H9 (cell line): Measurements from ENCODE around the gene POLR2H. TPM values are rescaled to one million over a fixed set of nuclear protein-coding genes. Genes with fewer than 3 reads are reported as not detected.

Experiments used
- DNase-seq: peaks from one replicate; pipeline ENCODE4 v3.0.0-alpha.2; 2017
- H2AFZ ChIP-seq: one replicate; pipeline ENCODE4 v1.6.1; 2013; ENCODE audit warnings: mild to moderate bottlenecking, low read length, control low read depth, moderate library complexity
- H2AK5ac ChIP-seq: 2 replicates; pipeline ENCODE4 v1.6.1; 2013; ENCODE audit warnings: low read length, control low read depth, mixed read lengths; ENCODE audit not compliant: insufficient read length
- H2BK120ac ChIP-seq: one replicate; pipeline ENCODE4 v1.6.1; 2013; ENCODE audit warnings: low read depth, mild to moderate bottlenecking, low read length, control low read depth, inconsistent platforms; ENCODE audit not compliant: poor library complexity, severe bottlenecking
- H2BK12ac ChIP-seq: 2 replicates; pipeline ENCODE4 v1.6.1; 2013; ENCODE audit warnings: low read length, control low read depth, mixed read lengths, low read depth; ENCODE audit not compliant: insufficient read length
- H2BK15ac ChIP-seq: 2 replicates; pipeline ENCODE4 v1.6.1; 2013; ENCODE audit warnings: low read depth, low read length, control low read depth
- H2BK20ac ChIP-seq: one replicate; pipeline ENCODE4 v1.6.1; 2013; ENCODE audit warnings: low read depth, mild to moderate bottlenecking, low read length, control low read depth, inconsistent platforms; ENCODE audit not compliant: poor library complexity, severe bottlenecking
- H2BK5ac ChIP-seq: 2 replicates; pipeline ENCODE4 v1.6.1; 2013; ENCODE audit warnings: low read length, control low read depth, mixed read lengths; ENCODE audit not compliant: insufficient read length
- H3K14ac ChIP-seq: 2 replicates; pipeline ENCODE4 v1.6.1; 2013; ENCODE audit warnings: low read length, control low read depth; ENCODE audit not compliant: insufficient read depth
- H3K18ac ChIP-seq: 2 replicates; pipeline ENCODE4 v1.6.1; 2013; ENCODE audit warnings: low read depth, mild to moderate bottlenecking, mixed read lengths, low read length, control low read depth; ENCODE audit not compliant: insufficient read length
- H3K23ac ChIP-seq: 2 replicates; pipeline ENCODE4 v1.6.1; 2013; ENCODE audit warnings: low read length, control low read depth, mixed read lengths, low read depth; ENCODE audit not compliant: insufficient read length
- H3K23me2 ChIP-seq: 2 replicates; pipeline ENCODE4 v1.6.1; 2013; ENCODE audit warnings: low read depth, mild to moderate bottlenecking, mixed read lengths, low read length, control low read depth; ENCODE audit not compliant: insufficient read length, poor library complexity, severe bottlenecking
- H3K27ac ChIP-seq: 2 replicates; pipeline ENCODE4 v1.5.1; 2013; ENCODE audit warnings: low read length, control low read depth, mixed read lengths, low read depth; ENCODE audit not compliant: insufficient read length
- H3K27me3 ChIP-seq: 2 replicates; pipeline ENCODE4 v1.6.1; 2013; ENCODE audit warnings: low read length, control low read depth, inconsistent platforms; ENCODE audit not compliant: insufficient read depth
- H3K4ac ChIP-seq: 2 replicates; pipeline ENCODE4 v1.6.1; 2013; ENCODE audit warnings: low read depth, mild to moderate bottlenecking, control low read depth, inconsistent platforms, low read length, moderate library complexity
- H3K4me1 ChIP-seq: 2 replicates; pipeline ENCODE4 v1.6.1; 2013; ENCODE audit warnings: low read length, control low read depth, inconsistent platforms; ENCODE audit not compliant: insufficient read depth
- H3K4me2 ChIP-seq: 2 replicates; pipeline ENCODE4 v1.6.1; 2013; ENCODE audit warnings: low read length, control low read depth, mixed read lengths; ENCODE audit not compliant: insufficient read length, insufficient read depth
- H3K56ac ChIP-seq: 2 replicates; pipeline ENCODE4 v1.6.1; 2013; ENCODE audit warnings: low read depth, mild to moderate bottlenecking, mixed read lengths, low read length, control low read depth; ENCODE audit not compliant: insufficient read length
- H3K79me1 ChIP-seq: 2 replicates; pipeline ENCODE4 v1.6.1; 2013; ENCODE audit warnings: low read depth, mild to moderate bottlenecking, moderate library complexity, low read length, control low read depth, inconsistent platforms; ENCODE audit not compliant: insufficient read depth, poor library complexity, severe bottlenecking
- H3K79me2 ChIP-seq: 2 replicates; pipeline ENCODE4 v1.6.1; 2013; ENCODE audit warnings: low read length, control low read depth, inconsistent platforms; ENCODE audit not compliant: insufficient read depth
- H3K9ac ChIP-seq: 2 replicates; pipeline ENCODE4 v1.6.1; 2013; ENCODE audit warnings: low read length, control low read depth, mixed read lengths; ENCODE audit not compliant: insufficient read length; ENCODE audit errors: extremely low read depth
- H3K9me3 ChIP-seq: one replicate; pipeline ENCODE4 v1.6.1; 2013; ENCODE audit warnings: low read depth, low read length, inconsistent platforms; ENCODE audit not compliant: control insufficient read depth
- H3T11ph ChIP-seq: one replicate; pipeline ENCODE4 v1.6.1; 2013; ENCODE audit warnings: mild to moderate bottlenecking, low read length, control low read depth, inconsistent platforms
- H4K20me1 ChIP-seq: one replicate; pipeline ENCODE4 v1.6.1; 2013; ENCODE audit not compliant: control insufficient read depth, insufficient read length, insufficient read depth
- H4K5ac ChIP-seq: 2 replicates; pipeline ENCODE4 v1.6.1; 2013; ENCODE audit warnings: low read depth, mild to moderate bottlenecking, mixed read lengths, low read length, control low read depth; ENCODE audit not compliant: insufficient read length
- H4K8ac ChIP-seq: replicated peaks from 2 replicates; pipeline ENCODE4 v1.6.1; 2013; ENCODE audit warnings: low read length, control low read depth, mixed read lengths, low read depth; ENCODE audit not compliant: insufficient read length
- H4K91ac ChIP-seq: 2 replicates; pipeline ENCODE4 v1.6.1; 2013; ENCODE audit warnings: low read depth, mild to moderate bottlenecking, moderate library complexity, mixed read lengths, low read length, control low read depth; ENCODE audit not compliant: insufficient read length
- H3K27ac Mint-ChIP-seq, 3 experiments: 2 replicates in 2 of 3; 3 replicates in 1 of 3; pipeline ENCODE4 v1.8.0; 2020 to 2021; ENCODE audit warnings: mixed read lengths in 3 of 3, mild to moderate bottlenecking in 1 of 3, moderate library complexity in 1 of 3
- H3K27me3 Mint-ChIP-seq: 2 replicates; pipeline ENCODE4 v1.8.0; 2021; ENCODE audit warnings: low read depth, mild to moderate bottlenecking, moderate library complexity, mixed read lengths
- H3K36me3 Mint-ChIP-seq, 3 experiments: 2 replicates in 2 of 3; 3 replicates in 1 of 3; pipeline ENCODE4 v1.8.0; 2020 to 2021; ENCODE audit warnings: low read depth in 3 of 3, mixed read lengths in 3 of 3; ENCODE audit not compliant: insufficient read depth in 1 of 3
- H3K4me1 Mint-ChIP-seq, 2 experiments: 2 replicates each; pipeline ENCODE4 v1.8.0; 2020; ENCODE audit warnings: mixed read lengths in 2 of 2
- H3K4me3 Mint-ChIP-seq, 2 experiments: 2 replicates in 1 of 2; 3 replicates in 1 of 2; pipeline ENCODE4 v1.8.0; 2020 to 2021; ENCODE audit warnings: mild to moderate bottlenecking in 2 of 2, mixed read lengths in 2 of 2, moderate library complexity in 1 of 2
- H3K9me3 Mint-ChIP-seq, 2 experiments: 2 replicates in 1 of 2; 3 replicates in 1 of 2; pipeline ENCODE4 v1.8.0; 2020; ENCODE audit warnings: mild to moderate bottlenecking in 2 of 2, mixed read lengths in 2 of 2, moderate library complexity in 1 of 2
- CTCF ChIP-seq: fragments of 200-600 bp; sonication (generic); conservative IDR thresholded peaks from 3 replicates; pipeline ENCODE4 v1.8.0; 2021; ENCODE audit warnings: antibody characterized with exemption, mild to moderate bottlenecking
- WGBS: extraction: QIAGEN DNeasy Blood & Tissue Kit; methylation state at CpG from one replicate; pipeline ENCODE4 v1.1.7; 2013; ENCODE audit warnings: missing lambda C conversion rate, low lambda C conversion rate, mixed read lengths; ENCODE audit not compliant: insufficient read length; ENCODE audit errors: extremely low coverage; 5-methylcytosine and 5-hydroxymethylcytosine counted together
- total RNA-seq: library from RNA; stranded (reverse); gene quantifications from 2 replicates; pipeline ENCODE4 v1.2.1, GENCODE V29; 2021

POLR2H gene
- total RNA-seq, 1 experiment from 2014 or later = 115 TPM

- H2AK5ac ChIP-seq = no peak overlapping the region
- H3K27ac Mint-ChIP-seq = peak overlapping the region; percentile 82 to 98 (median 96); a peak in 6 of 7 replicates
- H3K23ac ChIP-seq = no peak overlapping the region
- no peak overlapping the region for H2BK120ac ChIP-seq
- peaks cover 10% of the 10 kb centered on the region for H3K23me2 ChIP-seq
- no peaks in the 10 kb centered on the region for H3K4me1 ChIP-seq
- no peaks in the 10 kb centered on the region; the same call in none of the 2 replicates for H3K27me3 Mint-ChIP-seq
- H3K79me1 ChIP-seq = no peaks in the 10 kb centered on the region
- H3K9me3 ChIP-seq = no peaks in the 10 kb centered on the region
- no peak overlapping the region for H4K91ac ChIP-seq
- DNase-seq = peak; percentile 55
- H2BK5ac ChIP-seq = no peak overlapping the region
- no CpG with 5 or more reads among the region's 4 CpGs for WGBS
- no peaks in the 10 kb centered on the region for H3K27me3 ChIP-seq
- no peak overlapping the region for H3K18ac ChIP-seq
- H4K20me1 ChIP-seq = peaks cover 4% of the 10 kb centered on the region
- no peak overlapping the region for H4K8ac ChIP-seq
- no peak overlapping the region for H2AFZ ChIP-seq
- TF ChIP-seq CTCF = no peak
- H2BK15ac ChIP-seq = no peak overlapping the region
- H4K5ac ChIP-seq = no peak overlapping the region
- no peak overlapping the region for H3K14ac ChIP-seq
- H3K79me2 ChIP-seq = no peaks in the 10 kb centered on the region
- H2BK12ac ChIP-seq = no peak overlapping the region
- H3K4me2 ChIP-seq = peak overlapping the region; percentile 81
- peak overlapping the region; percentile 86 to 93 for H3K4me3 Mint-ChIP-seq
- H3K56ac ChIP-seq = no peak overlapping the region
- H3K4me1 Mint-ChIP-seq = peaks cover 34 to 37% of the 10 kb centered on the region in 2 experiments
- no peak overlapping the region for H3T11ph ChIP-seq
- no peak overlapping the region for H3K4ac ChIP-seq
- H3K36me3 Mint-ChIP-seq = peaks cover 36 to 56% (median 42%) of the 10 kb centered on the region in 3 experiments
- peak overlapping the region; percentile 10 for H3K27ac ChIP-seq
- no peaks in the 10 kb centered on the region for H3K9me3 Mint-ChIP-seq
- H3K9ac ChIP-seq = no peak overlapping the region
- H2BK20ac ChIP-seq = no peak overlapping the region
Measured at GRCh38 chr3:184335291-184335660, 26.2 kb upstream of the POLR2H start.
